ENCODE data around the gene APBB2. TPM values are rescaled to one million over a fixed set of nuclear protein-coding genes. Genes with fewer than 3 reads are reported as not detected.

Gene APBB2
- total RNA-seq, 2 donors from 2014 or later, result 134 to 137 TPM

DNA sequence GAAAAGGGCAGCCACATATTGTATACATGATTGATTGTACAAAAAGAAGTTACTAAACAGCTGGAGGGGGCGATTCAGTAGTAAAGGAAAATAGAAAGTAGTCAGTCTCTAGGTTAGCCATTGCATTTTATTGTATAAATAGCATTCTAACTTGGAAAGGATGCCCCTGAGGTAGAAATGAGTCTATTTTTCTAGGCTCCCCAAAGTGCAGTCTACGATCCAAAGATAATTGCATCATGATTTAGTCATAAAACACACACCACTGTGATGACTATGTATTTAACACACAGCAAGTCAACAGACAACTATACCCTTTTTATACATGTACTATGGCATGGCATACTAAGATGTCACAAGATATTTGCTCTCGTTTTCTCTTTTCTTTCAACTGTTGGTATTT, 204.9 kb downstream of the APBB2 start:
- DNase-seq (ENCODE audit: low spot score) (no peak), ATAC-seq (ENCODE audit: insufficient number of reproducible peaks, low FRiP score, low read depth) (no peak)
- H3K9me3 ChIP-seq, result no peaks in the 10 kb centered on the region
- H3K27ac ChIP-seq, result peak overlapping the region; percentile 18 to 48
- H3K36me3 ChIP-seq, result no peaks in the 10 kb centered on the region
- TF ChIP-seq, protein P1, sequence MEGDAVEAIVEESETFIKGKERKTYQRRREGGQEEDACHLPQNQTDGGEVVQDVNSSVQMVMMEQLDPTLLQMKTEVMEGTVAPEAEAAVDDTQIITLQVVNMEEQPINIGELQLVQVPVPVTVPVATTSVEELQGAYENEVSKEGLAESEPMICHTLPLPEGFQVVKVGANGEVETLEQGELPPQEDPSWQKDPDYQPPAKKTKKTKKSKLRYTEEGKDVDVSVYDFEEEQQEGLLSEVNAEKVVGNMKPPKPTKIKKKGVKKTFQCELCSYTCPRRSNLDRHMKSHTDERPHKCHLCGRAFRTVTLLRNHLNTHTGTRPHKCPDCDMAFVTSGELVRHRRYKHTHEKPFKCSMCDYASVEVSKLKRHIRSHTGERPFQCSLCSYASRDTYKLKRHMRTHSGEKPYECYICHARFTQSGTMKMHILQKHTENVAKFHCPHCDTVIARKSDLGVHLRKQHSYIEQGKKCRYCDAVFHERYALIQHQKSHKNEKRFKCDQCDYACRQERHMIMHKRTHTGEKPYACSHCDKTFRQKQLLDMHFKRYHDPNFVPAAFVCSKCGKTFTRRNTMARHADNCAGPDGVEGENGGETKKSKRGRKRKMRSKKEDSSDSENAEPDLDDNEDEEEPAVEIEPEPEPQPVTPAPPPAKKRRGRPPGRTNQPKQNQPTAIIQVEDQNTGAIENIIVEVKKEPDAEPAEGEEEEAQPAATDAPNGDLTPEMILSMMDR (IDR thresholded peaks at IDR 0.05), result no peak
- no peaks in the 10 kb centered on the region for H3K27me3 ChIP-seq (replicated peaks; ENCODE audit: insufficient read depth)
- H3K4me3 ChIP-seq, result no peak overlapping the region
- peaks cover 4 to 17% of the 10 kb centered on the region in 2 donors for H3K4me1 ChIP-seq (ENCODE audit: control insufficient read depth in 1 of 2, low read depth in 2 of 2)

DNA sequence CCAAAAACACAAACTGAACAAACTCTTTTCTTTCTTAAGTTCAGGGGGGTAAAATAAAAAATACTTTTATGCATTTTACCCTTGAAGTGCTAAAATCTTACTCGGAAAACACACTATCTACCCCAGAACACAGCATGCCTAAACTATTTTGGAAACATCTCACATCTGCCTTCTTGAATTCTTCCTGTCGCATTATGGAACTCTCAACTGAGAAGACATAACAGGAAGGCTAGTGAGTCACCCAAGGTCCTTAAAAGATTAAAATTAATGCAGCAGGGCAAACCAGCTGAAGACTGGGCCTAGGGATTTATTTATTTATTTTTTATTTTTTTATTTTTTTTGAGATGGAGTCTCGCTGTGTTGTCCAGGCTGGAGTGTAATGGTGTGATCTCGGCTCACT, 208.2 kb downstream of the APBB2 start:
- Histone ChIP-seq H3K36me3 (no peaks in the 10 kb centered on the region), H3K4me1 (ENCODE audit: control insufficient read depth in 1 of 2, low read depth in 2 of 2) (peaks cover 4 to 11% of the 10 kb centered on the region in 2 donors), H3K27ac (no peak overlapping the region), H3K9me3 (no peaks in the 10 kb centered on the region), H3K4me3 (no peak overlapping the region), H3K27me3 (replicated peaks; ENCODE audit: insufficient read depth) (no peaks in the 10 kb centered on the region)
- TF ChIP-seq, protein P1 (IDR thresholded peaks at IDR 0.05), result no peak
- ATAC-seq (ENCODE audit: insufficient number of reproducible peaks, low FRiP score, low read depth) (no peak), DNase-seq (ENCODE audit: low spot score) (no peak)

DNA sequence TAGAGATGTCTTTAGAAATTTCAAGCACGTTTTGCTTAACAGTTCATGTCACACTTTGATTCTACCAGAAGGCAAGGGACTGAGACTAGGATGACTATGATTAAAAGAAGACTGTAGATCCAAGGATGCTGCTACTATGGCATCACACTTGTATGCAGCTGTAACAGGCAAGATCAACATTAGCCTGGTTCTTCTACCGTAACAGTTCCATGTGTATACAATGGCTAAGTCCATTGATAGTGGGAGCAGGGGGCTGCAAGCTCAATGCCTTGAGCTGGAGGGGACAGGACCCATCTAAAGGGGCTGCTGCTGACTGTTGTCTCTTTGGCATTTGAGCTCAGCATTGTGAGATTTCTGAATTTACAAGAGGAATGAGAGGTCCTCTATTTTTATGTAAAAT, 212.0 kb downstream of the APBB2 start:
- H3K27ac ChIP-seq, result no peak overlapping the region
- H3K27me3 ChIP-seq (replicated peaks; ENCODE audit: insufficient read depth), result no peaks in the 10 kb centered on the region
- H3K36me3 ChIP-seq, result no peaks in the 10 kb centered on the region
- no peak overlapping the region for H3K4me3 ChIP-seq
- ATAC-seq (ENCODE audit: insufficient number of reproducible peaks, low FRiP score, low read depth) (no peak), DNase-seq (ENCODE audit: low spot score) (no peak)
- TF ChIP-seq, protein P1 (IDR thresholded peaks at IDR 0.05), result no peak
- no peaks in the 10 kb centered on the region for H3K4me1 ChIP-seq (ENCODE audit: control insufficient read depth in 1 of 2, low read depth in 2 of 2)
- no peaks in the 10 kb centered on the region for H3K9me3 ChIP-seq

DNA sequence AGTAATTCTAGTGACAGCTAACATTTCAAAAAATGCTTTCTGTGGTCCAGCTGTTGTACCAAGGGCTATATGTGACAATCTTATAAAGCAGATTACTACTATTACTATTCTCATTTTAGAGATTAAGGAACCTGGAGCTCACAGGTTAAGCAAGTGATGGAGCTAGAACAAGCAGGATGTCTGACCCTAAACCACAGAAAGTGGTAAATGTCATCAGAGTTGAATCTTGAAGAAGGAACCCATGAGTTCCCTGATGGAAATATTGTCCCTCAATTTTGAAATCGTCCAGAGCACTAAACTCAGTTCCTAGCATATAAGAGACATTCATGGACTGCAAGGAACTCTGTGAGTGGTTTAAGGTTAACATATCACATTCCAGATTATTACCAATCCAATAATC, 214.0 kb downstream of the APBB2 start:
- H3K4me3 ChIP-seq, result no peak overlapping the region
- no peaks in the 10 kb centered on the region for H3K36me3 ChIP-seq
- ATAC-seq (ENCODE audit: insufficient number of reproducible peaks, low FRiP score, low read depth) (no peak), DNase-seq (ENCODE audit: low spot score) (no peak)
- H3K27me3 ChIP-seq (replicated peaks; ENCODE audit: insufficient read depth), result no peaks in the 10 kb centered on the region
- H3K27ac ChIP-seq, result no peak overlapping the region
- H3K9me3 ChIP-seq, result no peaks in the 10 kb centered on the region
- TF ChIP-seq, protein P1 (IDR thresholded peaks at IDR 0.05), result no peak
- no peaks in the 10 kb centered on the region for H3K4me1 ChIP-seq (ENCODE audit: control insufficient read depth in 1 of 2, low read depth in 2 of 2)

DNA sequence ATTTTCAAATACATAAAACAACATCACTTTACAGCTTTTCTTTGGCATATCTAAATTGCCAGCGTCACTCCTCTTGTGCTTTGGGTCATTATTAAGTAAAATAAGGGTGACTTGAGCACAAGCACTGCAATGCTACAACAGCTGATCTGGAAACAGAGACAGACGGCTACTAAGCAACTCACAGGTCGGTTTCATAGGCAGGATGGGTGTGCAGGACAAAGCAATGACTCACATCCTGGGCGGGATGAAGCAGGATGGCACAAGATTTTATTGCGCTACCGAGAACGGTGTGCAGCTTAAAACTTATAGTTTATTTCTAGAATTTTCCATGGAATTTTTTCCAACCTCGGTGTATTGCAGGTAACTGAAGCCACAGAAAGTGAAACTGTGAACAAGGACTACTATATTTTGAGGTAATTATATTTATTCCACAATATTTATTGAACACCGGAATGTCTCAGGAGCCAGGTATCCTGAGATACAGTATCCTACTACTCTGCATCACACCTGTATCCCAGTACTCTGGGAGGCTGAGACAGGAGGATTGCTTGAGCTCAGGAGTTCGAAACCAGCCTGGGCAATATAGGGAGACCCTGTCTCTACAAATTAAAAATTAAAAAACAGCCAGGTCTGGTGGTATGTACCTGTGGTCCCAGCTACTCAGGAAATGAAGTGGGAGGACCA, 215.5 kb downstream of the APBB2 start:
- TF ChIP-seq, protein P1 (IDR thresholded peaks at IDR 0.05), result no peak
- H3K9me3 ChIP-seq, result no peaks in the 10 kb centered on the region
- H3K27me3 ChIP-seq (replicated peaks; ENCODE audit: insufficient read depth), result no peaks in the 10 kb centered on the region
- DNase-seq (ENCODE audit: low spot score) (no peak), ATAC-seq (ENCODE audit: insufficient number of reproducible peaks, low FRiP score, low read depth) (no peak)
- no peak overlapping the region for H3K4me3 ChIP-seq
- H3K36me3 ChIP-seq, result no peaks in the 10 kb centered on the region
- H3K4me1 ChIP-seq (ENCODE audit: control insufficient read depth in 1 of 2, low read depth in 2 of 2), result peaks cover 3 to 15% of the 10 kb centered on the region in 2 donors
- H3K27ac ChIP-seq, result no peak overlapping the region
